T47D (cell line): ENCODE data around the gene MMD.

Experiments used
- DNase-seq, 2 experiments: peaks; one replicate each; pipeline versions ENCODE4 v3.0.0 to v3.0.0-alpha.2; 2011 to 2012; ENCODE audit warnings: low read depth in 1 of 2, low spot score in 1 of 2
- JUND ChIP-seq: IDR thresholded peaks from 2 replicates; pipeline ENCODE4 v1.6.1; 2012; ENCODE audit warnings: low read depth
- in situ Hi-C: cut with HindIII; loops from 2 replicates; pipeline ENCODE4 v1.10.0; 2016; ENCODE audit warnings: low sequenced_read_pairs, low pct_unique_long_range_greater_than_20kb

Gene MMD

DNA sequence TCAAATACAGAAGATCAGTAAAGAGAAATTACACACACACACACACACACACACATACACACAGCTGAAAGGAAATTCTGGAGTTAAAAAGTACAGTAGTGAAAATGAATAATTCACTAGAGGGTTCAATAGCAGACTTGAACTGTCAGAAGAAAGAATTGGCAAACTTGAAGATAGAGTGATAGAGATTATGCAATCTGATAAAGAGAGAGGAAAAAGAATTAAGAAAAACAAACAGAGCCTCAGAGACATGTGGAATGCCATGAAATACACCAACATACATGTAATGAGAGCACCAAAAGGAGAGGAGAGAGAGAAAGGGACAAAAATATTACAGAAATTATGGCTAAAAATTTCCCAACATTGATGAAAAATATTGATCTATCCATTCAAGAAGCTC is 60.7 kb downstream of the MMD start:
- no peak for TF ChIP-seq JUND
- in situ Hi-C loops, result no loop called here
- DNase-seq, result no peak

DNA sequence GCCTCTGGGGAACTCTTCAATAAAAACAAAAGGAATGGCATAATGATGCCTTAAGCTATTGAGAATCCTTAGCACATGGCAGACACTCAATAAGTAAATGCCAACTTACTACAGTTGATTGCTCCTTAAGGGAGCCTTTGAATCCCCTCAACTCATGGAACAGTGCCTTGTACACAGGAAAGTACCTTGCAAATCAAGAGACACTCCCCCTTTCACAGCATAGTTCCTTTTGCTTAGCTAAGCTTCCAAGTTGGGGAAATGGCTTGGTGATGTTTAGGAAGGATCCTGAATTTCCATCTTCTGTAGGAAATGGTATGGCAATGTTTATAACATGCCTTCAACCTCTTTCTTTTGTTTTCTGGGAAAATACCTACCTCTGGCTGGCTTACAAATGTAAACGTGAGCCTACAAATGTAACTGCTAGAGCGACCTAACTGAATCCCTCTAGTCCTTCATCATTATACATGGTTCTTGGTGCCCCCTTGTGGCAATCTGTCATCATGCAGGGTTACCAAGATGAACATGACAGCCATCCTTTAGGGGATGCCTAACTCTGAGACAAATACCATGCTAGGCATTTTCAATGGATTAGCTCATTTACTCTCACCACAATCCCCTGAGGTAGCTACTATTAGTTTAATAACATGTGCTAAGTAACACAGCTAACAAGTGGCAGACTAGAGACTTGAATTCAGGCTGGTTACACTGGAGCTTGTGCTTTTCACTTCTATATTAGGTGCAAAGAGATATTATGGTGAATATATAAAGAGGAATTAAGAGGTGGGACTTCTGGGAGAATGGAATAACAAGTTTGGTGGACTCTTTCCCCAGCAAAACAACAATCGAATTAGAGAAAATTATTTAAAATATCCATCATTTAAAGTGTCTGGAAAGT is 65.0 kb downstream of the MMD start:
- DNase-seq, result peak; percentile 61 to 87
- in situ Hi-C loops, result no loop called here
- no peak for TF ChIP-seq JUND

DNA sequence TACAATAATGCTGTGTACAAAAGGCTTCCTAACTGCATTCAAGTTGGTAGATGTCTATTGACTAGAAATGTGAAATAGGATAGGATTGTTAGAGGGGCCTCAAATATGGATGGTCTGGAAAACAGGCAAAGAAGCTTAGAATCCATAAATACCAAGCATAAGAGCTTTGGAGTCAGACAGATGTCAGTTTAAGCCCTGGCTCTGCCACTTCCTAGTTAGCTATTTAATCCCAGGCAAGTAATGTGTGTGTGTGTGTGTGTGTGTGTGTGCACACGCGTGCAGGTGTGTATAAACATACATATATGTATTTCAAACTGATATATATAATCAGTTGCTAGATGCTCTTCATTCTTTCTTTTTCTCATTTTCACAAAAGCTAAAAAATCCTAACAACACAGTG is 66.7 kb downstream of the MMD start:
- DNase-seq, result no peak
- no peak for TF ChIP-seq JUND
- in situ Hi-C loops, result no loop called here

DNA sequence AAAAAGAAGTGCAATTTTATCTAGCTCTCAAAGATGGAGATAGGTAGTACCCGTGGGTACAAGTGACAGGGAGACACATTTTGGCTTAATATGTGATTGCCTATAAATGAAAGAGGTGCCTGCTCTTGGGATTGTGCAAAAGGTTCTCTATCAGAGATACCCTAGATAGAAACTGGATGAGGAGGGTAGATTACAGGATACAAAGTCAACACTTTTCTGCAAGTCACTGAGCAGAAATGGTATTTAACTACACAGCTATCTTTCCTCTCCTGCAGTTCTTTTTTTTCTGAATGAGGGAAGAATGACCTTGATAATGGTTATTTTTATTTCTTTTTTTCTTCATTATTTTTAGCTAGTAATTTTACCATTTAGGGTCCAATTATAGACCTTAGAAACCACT is 67.6 kb downstream of the MMD start:
- TF ChIP-seq JUND, result no peak
- in situ Hi-C loops, result no loop called here
- no peak for DNase-seq

DNA sequence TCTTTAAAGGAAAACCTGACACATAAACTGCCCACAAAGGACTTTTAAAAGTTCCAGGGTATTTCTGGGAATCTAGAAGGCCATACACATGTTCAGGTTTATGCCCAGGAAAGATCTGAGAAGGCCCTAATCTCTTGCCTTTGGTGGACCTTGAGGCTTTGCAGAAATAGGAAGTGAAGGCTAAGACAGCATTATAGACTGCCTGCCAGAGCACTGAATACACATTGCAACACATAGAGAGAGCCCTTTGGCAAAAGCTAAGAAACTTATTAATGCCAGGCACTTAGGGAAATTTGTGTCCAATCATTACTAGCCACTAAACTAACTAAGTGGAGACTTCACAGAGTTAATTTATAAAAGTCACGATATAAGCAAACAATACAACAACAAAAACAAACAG is 70.4 kb downstream of the MMD start:
- in situ Hi-C loops, result no loop called here

DNA sequence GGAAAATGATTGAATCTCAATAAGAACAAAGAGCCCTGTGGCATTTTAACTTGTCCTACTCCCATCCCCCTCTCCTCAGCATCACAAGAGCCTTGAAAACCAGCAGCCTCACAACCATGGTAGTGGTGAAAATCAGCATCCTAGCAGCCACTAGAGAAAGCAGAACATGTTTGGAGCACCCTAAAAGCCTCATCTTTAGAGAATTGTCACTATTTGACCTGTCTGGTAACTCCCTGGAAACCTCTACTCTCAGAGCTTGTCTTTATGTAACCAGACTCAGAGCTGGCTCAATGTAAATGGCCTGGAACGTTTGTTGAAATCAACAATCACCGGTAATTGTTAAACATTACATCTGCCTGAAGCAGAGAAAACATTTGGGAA is 70.8 kb downstream of the MMD start:
- TF ChIP-seq JUND, result no peak
- no peak for DNase-seq
- in situ Hi-C loops, result no loop called here

More for the DNA sequence above, 70.4 kb downstream of the MMD start:
- TF ChIP-seq JUND, result no peak
- no peak for DNase-seq

DNA sequence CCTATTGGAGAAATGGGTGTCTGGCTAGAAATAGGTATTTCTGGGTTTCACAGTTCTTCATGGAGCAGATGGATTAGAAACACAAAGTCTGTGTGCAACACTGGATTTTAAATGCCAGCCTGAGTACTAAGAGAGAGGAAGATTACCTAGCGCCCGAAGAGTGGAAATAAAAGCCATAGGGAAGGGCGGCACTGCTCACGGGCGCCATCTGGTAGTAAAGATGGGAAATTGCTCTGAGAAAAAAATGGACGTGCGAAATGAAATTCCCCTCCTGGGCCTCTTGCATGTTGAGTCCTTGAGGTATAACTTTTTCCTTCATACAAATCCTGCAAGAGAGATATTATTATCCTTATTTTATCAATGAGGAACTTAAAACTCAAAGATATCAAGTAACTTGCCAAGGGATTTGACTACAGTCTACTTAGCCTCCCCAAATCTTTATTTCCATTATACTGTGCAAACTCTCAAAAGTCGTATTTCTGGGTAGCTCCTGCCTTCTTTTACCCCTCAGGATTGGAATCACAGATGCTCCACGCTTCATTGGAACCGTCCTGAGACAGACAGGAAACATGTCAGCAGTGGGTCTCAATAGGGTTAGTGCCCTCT is 72.8 kb downstream of the MMD start:
- no peak for TF ChIP-seq JUND
- in situ Hi-C loops, result no loop called here
- DNase-seq, result peak in 1 of 2 experiments; percentile 73

DNA sequence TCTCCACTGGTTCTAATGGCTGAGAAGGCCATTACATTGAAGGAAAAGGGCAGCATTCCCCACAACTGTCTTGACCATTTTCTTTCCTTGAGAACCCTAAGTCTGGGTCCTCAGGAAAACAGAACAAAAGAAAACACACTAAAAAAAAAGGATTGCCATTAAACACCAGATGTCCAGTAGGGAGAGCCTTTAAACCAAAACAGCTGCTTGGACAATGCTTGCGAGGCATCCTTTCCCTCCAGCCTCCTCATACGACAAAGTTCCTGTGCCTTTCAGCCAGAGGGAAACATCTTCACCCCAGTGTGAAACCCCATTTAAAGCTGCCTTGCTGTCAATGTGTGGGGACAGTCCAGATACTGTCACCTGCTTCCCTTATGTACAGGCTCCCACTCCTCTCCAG is 74.3 kb downstream of the MMD start:
- in situ Hi-C loops, result no loop called here
- no peak for TF ChIP-seq JUND
- no peak for DNase-seq

DNA sequence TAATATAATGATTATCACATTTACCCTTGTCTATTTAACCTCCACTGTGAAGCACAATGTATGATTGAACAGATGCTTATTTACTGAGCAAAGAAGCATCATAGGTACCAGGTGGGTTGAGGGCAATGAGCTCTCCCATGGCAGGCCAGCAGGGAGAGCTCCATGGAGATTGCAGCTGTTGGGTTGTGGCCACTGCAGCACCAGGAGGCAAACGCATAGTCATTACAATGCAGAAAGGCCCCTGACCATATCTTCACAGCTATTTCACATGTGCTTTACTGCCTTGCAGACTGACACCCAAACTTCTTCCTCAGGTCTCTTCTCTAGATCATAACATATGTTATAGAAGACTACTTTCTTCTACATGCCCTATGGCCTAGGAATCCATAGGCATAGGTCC is 75.0 kb downstream of the MMD start:
- TF ChIP-seq JUND, result no peak
- DNase-seq, result no peak
- in situ Hi-C loops, result no loop called here

DNA sequence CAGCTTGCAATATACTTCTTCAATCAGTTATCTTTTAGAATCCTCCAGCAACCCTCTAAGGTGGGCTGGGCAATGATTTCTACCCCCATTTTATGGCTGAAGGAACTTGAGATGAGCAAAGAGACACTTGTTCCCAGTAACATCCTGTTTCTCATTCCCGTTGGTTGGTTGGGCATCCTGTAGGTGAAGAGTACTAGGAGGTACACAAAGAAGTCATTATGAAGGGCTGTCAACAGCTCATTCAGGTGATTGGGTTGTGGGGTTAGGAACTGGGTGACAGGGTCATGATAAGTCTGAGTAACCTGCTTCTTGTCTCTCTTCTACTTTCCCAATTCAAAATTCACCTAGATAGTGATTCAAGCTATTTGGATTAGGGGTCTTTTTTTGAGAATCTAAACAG is 76.5 kb downstream of the MMD start:
- DNase-seq, result no peak
- TF ChIP-seq JUND, result no peak
- in situ Hi-C loops, result no loop called here

DNA sequence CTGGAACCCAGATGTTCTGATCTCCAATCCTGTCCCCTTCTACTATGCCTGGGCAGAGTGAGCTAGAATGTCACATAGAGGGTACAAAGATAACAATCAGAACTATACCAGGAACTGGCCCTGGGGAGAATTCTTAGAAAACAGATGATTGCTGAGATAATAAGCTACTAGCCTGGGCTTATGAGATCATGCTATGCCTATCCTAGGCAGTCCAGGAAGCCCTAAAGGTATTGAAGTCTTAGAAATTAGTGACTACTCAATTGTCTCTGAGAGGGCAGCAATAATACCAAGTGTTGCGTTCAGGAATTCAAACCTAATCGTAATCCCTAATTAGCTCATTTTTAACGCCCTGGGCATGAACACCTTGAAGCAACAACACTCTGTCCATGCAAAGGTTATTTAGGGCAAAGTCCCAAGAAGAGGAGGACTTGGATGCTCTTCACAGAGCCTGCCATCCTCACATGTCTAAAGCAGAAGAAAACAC is 77.1 kb downstream of the MMD start:
- DNase-seq, result peak; percentile 18 to 75
- in situ Hi-C loops, result no loop called here
- peak; percentile 65 for TF ChIP-seq JUND

DNA sequence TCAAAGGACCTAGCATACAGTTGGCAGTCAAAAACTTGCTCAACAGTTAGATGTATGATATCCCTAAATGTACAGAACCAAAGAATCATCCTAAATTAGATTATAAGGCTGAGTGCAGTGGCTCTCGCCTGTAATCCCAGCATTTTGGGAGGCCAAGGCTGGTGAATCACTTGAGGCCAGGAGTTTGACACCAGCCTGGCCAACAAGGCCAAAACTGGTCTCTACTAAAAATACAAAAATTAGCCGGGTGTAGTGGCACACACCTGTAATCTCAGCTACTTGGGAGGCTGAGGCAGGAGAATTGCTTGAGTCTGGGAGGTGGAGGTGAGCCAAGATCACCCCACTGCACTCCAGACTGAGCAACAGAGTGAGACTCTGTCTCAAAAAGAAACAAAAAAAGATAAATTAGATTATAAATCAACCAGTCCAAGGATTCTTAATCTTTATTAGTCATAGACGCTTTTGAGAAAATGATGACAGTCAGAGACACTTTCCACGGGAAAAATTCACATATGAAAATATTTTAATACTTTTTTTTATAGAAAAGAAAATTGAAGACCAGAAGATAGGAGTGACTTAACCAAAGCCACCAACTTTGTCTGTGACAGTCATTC is 77.6 kb downstream of the MMD start:
- no peak for DNase-seq
- in situ Hi-C loops, result no loop called here
- no peak for TF ChIP-seq JUND
